ENCODE results near the gene SLC24A4. TPM values are rescaled to one million over a fixed set of nuclear protein-coding genes. Genes with fewer than 3 reads are reported as not detected.

SLC24A4 gene
- total RNA-seq, 4 donors from 2014 or later, result 0.81 to 3.6 (median 1.4) TPM

DNA sequence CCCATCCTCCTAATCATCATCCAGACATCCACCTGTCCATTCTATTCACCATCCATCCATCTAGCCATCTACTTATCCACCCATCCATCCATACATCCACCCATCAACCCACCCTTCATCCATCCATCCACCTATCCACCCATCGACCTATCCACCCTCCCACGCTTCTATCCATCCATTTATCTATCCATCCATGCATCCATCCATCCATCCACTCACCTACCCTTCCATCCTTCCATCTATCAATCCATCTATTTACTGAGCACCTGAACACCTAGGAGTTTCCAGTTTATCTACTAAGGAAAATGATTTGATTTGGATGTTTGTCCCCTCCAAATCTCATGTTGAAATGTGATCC is 198.1 kb downstream of the SLC24A4 start:
- 96 to 100% methylated on average over 2 of the region's 2 CpGs for WGBS, 2 donors (ENCODE audit: low coverage in 1 of 2)
- TF ChIP-seq, protein P1, sequence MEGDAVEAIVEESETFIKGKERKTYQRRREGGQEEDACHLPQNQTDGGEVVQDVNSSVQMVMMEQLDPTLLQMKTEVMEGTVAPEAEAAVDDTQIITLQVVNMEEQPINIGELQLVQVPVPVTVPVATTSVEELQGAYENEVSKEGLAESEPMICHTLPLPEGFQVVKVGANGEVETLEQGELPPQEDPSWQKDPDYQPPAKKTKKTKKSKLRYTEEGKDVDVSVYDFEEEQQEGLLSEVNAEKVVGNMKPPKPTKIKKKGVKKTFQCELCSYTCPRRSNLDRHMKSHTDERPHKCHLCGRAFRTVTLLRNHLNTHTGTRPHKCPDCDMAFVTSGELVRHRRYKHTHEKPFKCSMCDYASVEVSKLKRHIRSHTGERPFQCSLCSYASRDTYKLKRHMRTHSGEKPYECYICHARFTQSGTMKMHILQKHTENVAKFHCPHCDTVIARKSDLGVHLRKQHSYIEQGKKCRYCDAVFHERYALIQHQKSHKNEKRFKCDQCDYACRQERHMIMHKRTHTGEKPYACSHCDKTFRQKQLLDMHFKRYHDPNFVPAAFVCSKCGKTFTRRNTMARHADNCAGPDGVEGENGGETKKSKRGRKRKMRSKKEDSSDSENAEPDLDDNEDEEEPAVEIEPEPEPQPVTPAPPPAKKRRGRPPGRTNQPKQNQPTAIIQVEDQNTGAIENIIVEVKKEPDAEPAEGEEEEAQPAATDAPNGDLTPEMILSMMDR (IDR thresholded peaks at IDR 0.05), result no peak
- no peak for TF ChIP-seq EP300 (IDR thresholded peaks at IDR 0.05)
- TF ChIP-seq POLR2A (IDR thresholded peaks at IDR 0.05), result no peak
- TF ChIP-seq POLR2AphosphoS5 (IDR thresholded peaks at IDR 0.05), result no peak

DNA sequence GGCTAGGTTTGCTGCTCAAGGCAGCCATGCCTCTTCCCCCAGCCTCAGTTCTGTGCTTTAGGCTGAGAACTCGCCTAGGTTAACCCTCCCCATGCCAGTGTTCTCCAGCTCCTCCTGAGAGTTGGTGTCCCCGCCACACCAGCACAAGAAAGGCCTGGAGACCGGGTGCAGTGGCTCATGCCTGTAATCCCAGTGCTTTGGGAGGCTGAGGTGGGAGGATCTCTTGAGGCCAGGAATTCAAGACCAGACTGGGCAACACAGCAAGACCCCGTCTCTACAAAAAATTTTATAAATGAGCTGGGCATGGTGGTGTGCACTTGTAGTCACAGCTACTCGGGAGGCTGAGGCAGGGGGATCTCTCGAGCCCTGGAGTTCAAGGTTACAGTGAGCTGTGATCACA is 200.8 kb downstream of the SLC24A4 start:
- no peaks in the 10 kb centered on the region for H3K9me3 ChIP-seq
- H3K36me3 ChIP-seq, result no peaks in the 10 kb centered on the region
- 90 to 100% methylated on average over 1 to 2 of the region's 6 CpGs for WGBS, 2 donors (ENCODE audit: low coverage in 1 of 2)
- H3K27me3 ChIP-seq, result no peaks in the 10 kb centered on the region
- H3K4me1 ChIP-seq, result peaks cover 0 to 54% (median 0%) of the 10 kb centered on the region in 3 donors
- no peak for TF ChIP-seq POLR2AphosphoS5 (IDR thresholded peaks at IDR 0.05)
- no peak for TF ChIP-seq EP300 (IDR thresholded peaks at IDR 0.05)
- no peak for TF ChIP-seq POLR2A (IDR thresholded peaks at IDR 0.05)
- TF ChIP-seq, protein P1 (IDR thresholded peaks at IDR 0.05), result no peak
- H3K27ac ChIP-seq, result peak overlapping the region in 1 of 4 donors; percentile 10
- no peak for ATAC-seq
- no peak overlapping the region for H3K4me3 ChIP-seq

More for the DNA sequence above, 198.1 kb downstream of the SLC24A4 start:
- Histone ChIP-seq H3K4me3 (no peak overlapping the region), H3K27ac (no peak overlapping the region), H3K9me3 (no peaks in the 10 kb centered on the region), H3K36me3 (no peaks in the 10 kb centered on the region), H3K4me1 (peaks cover 0 to 62% (median 0%) of the 10 kb centered on the region in 3 donors), H3K27me3 (no peaks in the 10 kb centered on the region)
- no peak for ATAC-seq

DNA sequence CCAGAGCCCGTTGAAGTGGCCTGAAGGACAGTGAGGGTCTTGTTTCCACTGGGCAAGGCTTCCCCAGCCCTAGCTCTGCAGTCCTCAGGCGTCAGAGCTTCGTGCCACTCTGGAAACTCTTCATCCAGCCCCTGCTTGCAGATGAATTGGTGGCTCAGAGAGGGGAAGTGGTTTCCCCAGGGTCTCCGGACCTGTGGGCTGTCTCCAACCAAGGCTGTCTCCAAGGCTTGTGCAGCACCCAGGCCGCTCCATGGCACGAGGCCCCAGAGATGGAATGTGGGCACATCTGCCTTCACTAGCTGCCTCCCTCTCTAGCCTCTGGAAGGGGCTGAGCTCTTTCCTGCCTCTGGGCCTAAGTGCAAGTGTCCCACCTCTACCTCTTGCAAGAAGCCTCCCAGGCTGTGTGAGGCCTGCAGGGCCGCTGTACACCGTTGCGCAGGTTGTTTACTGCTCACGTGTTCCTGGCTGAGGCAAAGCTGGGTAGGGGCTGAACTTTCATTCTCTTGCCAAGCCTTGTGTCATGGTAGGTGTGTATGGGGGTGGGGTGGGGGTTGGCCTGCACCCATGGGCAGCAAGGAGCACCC is 201.7 kb downstream of the SLC24A4 start:
- Histone ChIP-seq H3K27me3 (no peaks in the 10 kb centered on the region), H3K4me1 (peaks cover 0 to 47% (median 0%) of the 10 kb centered on the region in 3 donors), H3K9me3 (no peaks in the 10 kb centered on the region), H3K4me3 (no peak overlapping the region), H3K27ac (peak overlapping the region in 2 of 4 donors; percentile 10 to 26), H3K36me3 (no peaks in the 10 kb centered on the region)
- 80% methylated on average over 2 of the region's 10 CpGs; no CpG with 5 or more reads in 1 of the 2 donors for WGBS, 2 donors (ENCODE audit: low coverage in 1 of 2)
- TF ChIP-seq, protein P1 (IDR thresholded peaks at IDR 0.05), result no peak
- no peak for TF ChIP-seq POLR2A (IDR thresholded peaks at IDR 0.05)
- no peak for TF ChIP-seq EP300 (IDR thresholded peaks at IDR 0.05)
- no peak for TF ChIP-seq POLR2AphosphoS5 (IDR thresholded peaks at IDR 0.05)
- ATAC-seq, result no peak

DNA sequence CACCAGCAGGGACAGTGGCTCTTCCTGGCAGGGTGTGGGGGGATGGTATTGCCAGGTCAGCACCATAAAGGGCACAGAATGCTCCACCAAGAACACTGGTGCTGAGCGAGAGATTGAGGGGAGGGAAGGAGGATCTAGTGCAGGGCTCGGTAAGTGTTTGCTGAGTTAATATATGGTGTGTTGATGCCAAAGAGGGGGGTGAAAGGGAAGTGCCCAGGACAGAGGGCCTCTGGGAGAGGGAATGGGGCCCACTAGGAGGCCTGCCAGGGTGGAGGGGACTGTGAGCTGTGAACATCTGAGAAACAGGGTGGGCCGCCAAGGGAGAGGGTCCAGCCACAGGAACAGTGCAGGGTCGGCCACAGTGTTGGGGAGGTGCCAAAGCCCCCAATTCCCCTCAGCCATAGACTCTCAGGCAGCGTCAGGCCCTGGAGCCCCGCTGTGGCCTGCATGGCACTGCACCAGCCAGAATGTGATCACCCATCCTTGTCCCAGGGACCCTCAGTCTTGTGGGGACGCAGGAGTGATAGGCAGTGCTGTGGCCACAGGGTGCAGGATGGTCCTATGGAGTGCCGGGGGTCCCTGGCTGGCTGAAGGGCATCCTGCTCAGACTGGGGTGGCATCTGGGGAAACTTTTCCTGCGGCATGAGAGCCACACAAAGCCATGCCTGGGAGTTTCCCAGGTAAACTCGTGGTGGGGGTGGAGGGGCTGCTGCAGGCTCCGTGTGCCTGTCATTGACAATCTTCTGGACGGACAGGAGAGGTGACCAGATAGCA is 202.5 kb downstream of the SLC24A4 start:
- TF ChIP-seq POLR2A (IDR thresholded peaks at IDR 0.05) (no peak), EP300 (IDR thresholded peaks at IDR 0.05) (no peak), POLR2AphosphoS5 (IDR thresholded peaks at IDR 0.05) (no peak)
- TF ChIP-seq, protein P1 (IDR thresholded peaks at IDR 0.05), result no peak
- WGBS, 2 donors (ENCODE audit: low coverage in 1 of 2), result 60 to 75% methylated on average over 3 to 4 of the region's 12 CpGs
- no peaks in the 10 kb centered on the region for H3K9me3 ChIP-seq
- H3K4me3 ChIP-seq, result no peak overlapping the region
- peak; percentile 14 for ATAC-seq
- peak overlapping the region in 1 of 4 donors; percentile 26 for H3K27ac ChIP-seq
- H3K36me3 ChIP-seq, result no peaks in the 10 kb centered on the region
- peaks cover 0 to 43% (median 0%) of the 10 kb centered on the region in 3 donors for H3K4me1 ChIP-seq
- H3K27me3 ChIP-seq, result no peaks in the 10 kb centered on the region
